Measurements from ENCODE around the gene COMMD1.

COMMD1 gene

GRCh38 chr2:62042944-62043343 is 137.5 kb downstream of the COMMD1 start:
- H3K36me3 Mint-ChIP-seq (ENCODE audit: low read depth): peaks cover 10% of the 10 kb centered on the region
- no peak overlapping the region for H3K4me3 Mint-ChIP-seq
- DNase-seq (no peak), ATAC-seq (no peak)
- H3K4me1 Mint-ChIP-seq: peaks cover 30% of the 10 kb centered on the region
- peaks cover 4% of the 10 kb centered on the region for H3K9me3 Mint-ChIP-seq
- H3K27ac Mint-ChIP-seq: no peak overlapping the region
- H3K27me3 Mint-ChIP-seq: no peaks in the 10 kb centered on the region

- no peak for DNase-seq
- H3K4me3 Mint-ChIP-seq: no peak overlapping the region
- peak overlapping the region; percentile 8 for H3K27ac Mint-ChIP-seq
- peaks cover 4% of the 10 kb centered on the region for H3K9me3 Mint-ChIP-seq
- H3K36me3 Mint-ChIP-seq (ENCODE audit: low read depth): peaks cover 10% of the 10 kb centered on the region
- H3K4me1 Mint-ChIP-seq: peaks cover 13% of the 10 kb centered on the region
- ATAC-seq: no peak
- H3K27me3 Mint-ChIP-seq: no peaks in the 10 kb centered on the region
Observed at GRCh38 chr2:62045017-62045543, 139.6 kb downstream of the COMMD1 start.

GRCh38 chr2:62046141-62046540 is 140.7 kb downstream of the COMMD1 start:
- ATAC-seq (no peak), DNase-seq (no peak)
- peaks cover 5% of the 10 kb centered on the region for H3K4me1 Mint-ChIP-seq
- H3K27ac Mint-ChIP-seq: no peak overlapping the region
- H3K27me3 Mint-ChIP-seq: no peaks in the 10 kb centered on the region
- H3K9me3 Mint-ChIP-seq: no peaks in the 10 kb centered on the region
- H3K4me3 Mint-ChIP-seq: no peak overlapping the region
- H3K36me3 Mint-ChIP-seq (ENCODE audit: low read depth): peaks cover 10% of the 10 kb centered on the region

GRCh38 chr2:62050456-62051045 is 145.1 kb downstream of the COMMD1 start:
- no peaks in the 10 kb centered on the region for H3K27me3 Mint-ChIP-seq
- H3K4me1 Mint-ChIP-seq: peaks cover 23% of the 10 kb centered on the region
- H3K4me3 Mint-ChIP-seq: no peak overlapping the region
- ATAC-seq: no peak
- no peak overlapping the region for H3K27ac Mint-ChIP-seq
- no peak for DNase-seq
- no peaks in the 10 kb centered on the region for H3K9me3 Mint-ChIP-seq
- H3K36me3 Mint-ChIP-seq (ENCODE audit: low read depth): peaks cover 3% of the 10 kb centered on the region

- no peak for DNase-seq
- no peak overlapping the region for H3K4me3 Mint-ChIP-seq
- no peaks in the 10 kb centered on the region for H3K27me3 Mint-ChIP-seq
- ATAC-seq: no peak
- H3K36me3 Mint-ChIP-seq (ENCODE audit: low read depth): peaks cover 3% of the 10 kb centered on the region
- peaks cover 26% of the 10 kb centered on the region for H3K4me1 Mint-ChIP-seq
- H3K27ac Mint-ChIP-seq: no peak overlapping the region
- no peaks in the 10 kb centered on the region for H3K9me3 Mint-ChIP-seq
Observed at GRCh38 chr2:62054029-62054791, 148.7 kb downstream of the COMMD1 start.

GRCh38 chr2:62054916-62055450 is 149.5 kb downstream of the COMMD1 start:
- H3K36me3 Mint-ChIP-seq (ENCODE audit: low read depth): peaks cover 3% of the 10 kb centered on the region
- H3K27me3 Mint-ChIP-seq: no peaks in the 10 kb centered on the region
- H3K9me3 Mint-ChIP-seq: no peaks in the 10 kb centered on the region
- H3K4me3 Mint-ChIP-seq: no peak overlapping the region
- DNase-seq: no peak
- peaks cover 26% of the 10 kb centered on the region for H3K4me1 Mint-ChIP-seq
- no peak for ATAC-seq
- H3K27ac Mint-ChIP-seq: no peak overlapping the region

GRCh38 chr2:62055724-62056336 is 150.4 kb downstream of the COMMD1 start:
- no peak for ATAC-seq
- DNase-seq: no peak
- Mint-ChIP-seq H3K9me3 (no peaks in the 10 kb centered on the region), H3K36me3 (ENCODE audit: low read depth) (peaks cover 3% of the 10 kb centered on the region), H3K27me3 (no peaks in the 10 kb centered on the region), H3K4me3 (no peak overlapping the region), H3K27ac (no peak overlapping the region), H3K4me1 (peaks cover 26% of the 10 kb centered on the region)

- Mint-ChIP-seq H3K4me1 (peaks cover 26% of the 10 kb centered on the region), H3K9me3 (no peaks in the 10 kb centered on the region), H3K27ac (no peak overlapping the region), H3K36me3 (ENCODE audit: low read depth) (peaks cover 3% of the 10 kb centered on the region), H3K27me3 (no peaks in the 10 kb centered on the region), H3K4me3 (no peak overlapping the region)
- no peak for ATAC-seq
- DNase-seq: no peak
Observed at GRCh38 chr2:62056341-62056740, 150.9 kb downstream of the COMMD1 start.

GRCh38 chr2:62065243-62065642 is 159.8 kb downstream of the COMMD1 start:
- Mint-ChIP-seq H3K27ac (no peak overlapping the region), H3K4me1 (peaks cover 6% of the 10 kb centered on the region), H3K27me3 (no peaks in the 10 kb centered on the region), H3K9me3 (no peaks in the 10 kb centered on the region), H3K4me3 (no peak overlapping the region), H3K36me3 (ENCODE audit: low read depth) (peaks cover 11% of the 10 kb centered on the region)
- ATAC-seq (no peak), DNase-seq (no peak)

- Mint-ChIP-seq H3K4me1 (peaks cover under 1% of the 10 kb centered on the region), H3K36me3 (ENCODE audit: low read depth) (peaks cover 22% of the 10 kb centered on the region), H3K9me3 (no peaks in the 10 kb centered on the region), H3K4me3 (no peak overlapping the region), H3K27me3 (no peaks in the 10 kb centered on the region), H3K27ac (no peak overlapping the region)
- no peak for ATAC-seq
- no peak for DNase-seq
Observed at GRCh38 chr2:62071126-62071598, 165.7 kb downstream of the COMMD1 start.

GRCh38 chr2:62071760-62072680 is 166.5 kb downstream of the COMMD1 start:
- H3K27ac Mint-ChIP-seq: no peak overlapping the region
- no peak overlapping the region for H3K4me3 Mint-ChIP-seq
- H3K4me1 Mint-ChIP-seq: no peaks in the 10 kb centered on the region
- no peaks in the 10 kb centered on the region for H3K9me3 Mint-ChIP-seq
- DNase-seq: no peak
- H3K36me3 Mint-ChIP-seq (ENCODE audit: low read depth): peaks cover 22% of the 10 kb centered on the region
- ATAC-seq: no peak
- H3K27me3 Mint-ChIP-seq: no peaks in the 10 kb centered on the region

GRCh38 chr2:62074233-62074632 is 168.8 kb downstream of the COMMD1 start:
- no peak overlapping the region for H3K27ac Mint-ChIP-seq
- H3K27me3 Mint-ChIP-seq: no peaks in the 10 kb centered on the region
- no peaks in the 10 kb centered on the region for H3K9me3 Mint-ChIP-seq
- ATAC-seq (no peak), DNase-seq (no peak)
- peaks cover 18% of the 10 kb centered on the region for H3K36me3 Mint-ChIP-seq (ENCODE audit: low read depth)
- no peak overlapping the region for H3K4me3 Mint-ChIP-seq
- no peaks in the 10 kb centered on the region for H3K4me1 Mint-ChIP-seq

GRCh38 chr2:62076980-62077638 is 171.6 kb downstream of the COMMD1 start:
- H3K36me3 Mint-ChIP-seq (ENCODE audit: low read depth): peaks cover 11% of the 10 kb centered on the region
- no peaks in the 10 kb centered on the region for H3K27me3 Mint-ChIP-seq
- H3K27ac Mint-ChIP-seq: no peak overlapping the region

More at GRCh38 chr2:62076980-62077638, 171.6 kb downstream of the COMMD1 start:
- no peaks in the 10 kb centered on the region for H3K9me3 Mint-ChIP-seq
- no peak for ATAC-seq
- no peak overlapping the region for H3K4me3 Mint-ChIP-seq
- DNase-seq: no peak
- H3K4me1 Mint-ChIP-seq: no peaks in the 10 kb centered on the region
